HepG2 (cell line): ENCODE results near the gene ZBTB17. TPM values are rescaled to one million over a fixed set of nuclear protein-coding genes. Genes with fewer than 3 reads are reported as not detected.

Source experiments
- ELF3 ChIP-seq: IDR thresholded peaks from 2 replicates; pipeline ENCODE4 v1.6.1; 2016; ENCODE audit warnings: missing genetic modification reagents, missing compliant biosample characterization
- GTF3A ChIP-seq: sonication (generic); formaldehyde crosslinking; conservative IDR thresholded peaks from 2 replicates; pipeline ENCODE4 v1.4.0; 2020; ENCODE audit warnings: mild to moderate bottlenecking, missing genetic modification reagents
- HES4 ChIP-seq: sonication (generic); formaldehyde crosslinking; IDR thresholded peaks from 2 replicates; pipeline ENCODE4 v1.9.0; 2021; ENCODE audit warnings: mild to moderate bottlenecking, missing genetic modification reagents, borderline replicate concordance
- HIVEP1 ChIP-seq: sonication (generic); formaldehyde crosslinking; IDR thresholded peaks from 2 replicates; pipeline ENCODE4 v1.4.0; 2020; ENCODE audit warnings: mild to moderate bottlenecking, missing genetic modification reagents
- IRF2 ChIP-seq: IDR thresholded peaks from 2 replicates; pipeline ENCODE4 v1.6.1; 2018; ENCODE audit warnings: missing genetic modification reagents, missing compliant biosample characterization
- KLF11 ChIP-seq: IDR thresholded peaks from 2 replicates; pipeline ENCODE4 v1.6.1; 2016; ENCODE audit warnings: missing compliant biosample characterization
- MTA1 ChIP-seq: sonication (generic); formaldehyde crosslinking; IDR thresholded peaks from 2 replicates; pipeline ENCODE4 v1.4.0; 2020; ENCODE audit warnings: missing genetic modification reagents, mild to moderate bottlenecking, borderline replicate concordance
- NAIF1 ChIP-seq: sonication (generic); formaldehyde crosslinking; IDR thresholded peaks from 2 replicates; pipeline ENCODE4 v1.5.0; 2020; ENCODE audit warnings: mild to moderate bottlenecking, missing genetic modification reagents, borderline replicate concordance
- RARG ChIP-seq: sonication (generic); formaldehyde crosslinking; IDR thresholded peaks from 2 replicates; pipeline ENCODE4 v1.4.0; 2020; ENCODE audit warnings: low read depth, mild to moderate bottlenecking, missing genetic modification reagents
- RBFOX2 ChIP-seq: fragments of 200-400 bp; formaldehyde crosslinking; IDR thresholded peaks from 2 replicates; pipeline ENCODE4 v1.6.1; 2017; ENCODE audit warnings: low read depth, mild to moderate bottlenecking, low read length
- SALL1 ChIP-seq: sonication (generic); formaldehyde crosslinking; IDR thresholded peaks from 2 replicates; pipeline ENCODE4 v1.8.0; 2022; ENCODE audit warnings: mild to moderate bottlenecking, missing genetic modification reagents
- TBX3 ChIP-seq: fragments of 450-650 bp; IDR thresholded peaks from 2 replicates; pipeline ENCODE4 v1.6.1; 2017; ENCODE audit warnings: antibody characterized with exemption, mild to moderate bottlenecking, inconsistent platforms, borderline replicate concordance
- ZBTB26 ChIP-seq: IDR thresholded peaks from 2 replicates; pipeline ENCODE4 v1.6.1; 2016; ENCODE audit warnings: missing compliant biosample characterization, missing genetic modification reagents, borderline replicate concordance
- ZFP62 ChIP-seq: sonication (generic); formaldehyde crosslinking; IDR thresholded peaks from 2 replicates; pipeline ENCODE4 v1.4.0; 2020; ENCODE audit warnings: missing genetic modification reagents
- ZMAT3 ChIP-seq: sonication (generic); formaldehyde crosslinking; conservative IDR thresholded peaks from 2 replicates; pipeline ENCODE4 v1.7.0; 2021; ENCODE audit warnings: missing genetic modification reagents
- ZNF136 ChIP-seq: sonication (generic); formaldehyde crosslinking; IDR thresholded peaks from 2 replicates; pipeline ENCODE4 v1.8.1; 2022; ENCODE audit warnings: low read depth, mild to moderate bottlenecking, moderate library complexity, missing genetic modification reagents
- ZNF329 ChIP-seq: sonication (generic); formaldehyde crosslinking; IDR thresholded peaks from 2 replicates; pipeline ENCODE4 v1.9.0; 2021; ENCODE audit warnings: low read depth, mild to moderate bottlenecking, missing genetic modification reagents
- ZNF337 ChIP-seq: sonication (generic); formaldehyde crosslinking; IDR thresholded peaks from 2 replicates; pipeline ENCODE4 v1.5.1; 2020; ENCODE audit warnings: missing genetic modification reagents, low read depth, mild to moderate bottlenecking, borderline replicate concordance
- ZNF468 ChIP-seq: sonication (generic); formaldehyde crosslinking; IDR thresholded peaks from 2 replicates; pipeline ENCODE4 v1.8.0; 2022; ENCODE audit warnings: mild to moderate bottlenecking, moderate library complexity, missing genetic modification reagents
- ZNF576 ChIP-seq: sonication (generic); formaldehyde crosslinking; IDR thresholded peaks from 2 replicates; pipeline ENCODE4 v1.4.0; 2020; ENCODE audit warnings: mild to moderate bottlenecking, missing genetic modification reagents
- ZNF841 ChIP-seq: sonication (generic); formaldehyde crosslinking; IDR thresholded peaks from 2 replicates; pipeline ENCODE4 v1.8.1; 2023; ENCODE audit warnings: missing genetic modification reagents, borderline replicate concordance
- polyA plus RNA-seq, 8 experiments: library from polyadenylated mRNA; depleted of rRNA in 3 of 8; stranded (reverse) in 7 of 8; unstranded in 1 of 8; fragments of >200 nt; fragmentation: Illumina TruSeq in 4 of 8; extraction: Trizol in 4 of 8; gene quantifications; 2 replicates each; pipeline versions ENCODE4 v1.2.1 to v1.2.3, GENCODE V29; 2011 to 2016; ENCODE audit warnings: low read depth in 4 of 8, missing spikeins in 1 of 8, mixed read lengths in 1 of 8; ENCODE audit not compliant: insufficient read depth in 1 of 8
- total RNA-seq, 5 experiments: library from RNA; depleted of rRNA; stranded (reverse); fragments of >200 nt; fragmentation: Illumina TruSeq; extraction: Trizol; gene quantifications; 2 replicates each; pipeline ENCODE4 v1.2.3, GENCODE V29; 2016; ENCODE audit warnings: low read depth in 1 of 5
- TF ChIP-seq, protein P1 (sequence below), 2 experiments: sonication (generic) in 1 of 2; formaldehyde crosslinking in 1 of 2; IDR thresholded peaks; 2 replicates each; pipeline versions ENCODE4 v1.4.0 to v1.6.1; 2018 to 2020; ENCODE audit warnings: missing genetic modification reagents in 2 of 2, borderline replicate concordance in 1 of 2, low read depth in 1 of 2, mild to moderate bottlenecking in 1 of 2, missing biosample characterization in 1 of 2
- TF ChIP-seq, protein P2 (sequence below): sonication (generic); formaldehyde crosslinking; IDR thresholded peaks from 2 replicates; pipeline ENCODE4 v1.5.0; 2020; ENCODE audit warnings: mild to moderate bottlenecking, missing genetic modification reagents, borderline replicate concordance

The ZBTB17 gene
- total and polyA plus RNA-seq, 2 of the 13 experiments (the other 11 are each of a cell fraction or from before 2014, with no cell fraction given): 16.7 to 17.0 TPM

GRCh38 chr1:16012590-16013219 is 36.8 kb upstream of the ZBTB17 start (continued):
- TF ChIP-seq ZNF337 (CRISPR knock-in tag) (no peak), HES4 (CRISPR knock-in tag) (no peak), IRF2 (peak; percentile 22; the same call in 1 of the 2 replicates), KLF11 (CRISPR knock-in tag) (no peak), ZNF329 (no peak), RARG (CRISPR knock-in tag) (no peak), ZNF468 (CRISPR knock-in tag) (0 out of 2 replicates have a peak, but pooled peaks have one; percentile 42), SALL1 (CRISPR knock-in tag) (peak; percentile 48; the same call in 1 of the 2 replicates), NAIF1 (CRISPR knock-in tag) (peak; percentile 58; the same call in 1 of the 2 replicates), ZNF136 (CRISPR knock-in tag) (no peak), ZBTB26 (CRISPR knock-in tag) (no peak), HIVEP1 (CRISPR knock-in tag) (no peak), ELF3 (CRISPR knock-in tag) (peak; percentile 40; the same call in 1 of the 2 replicates), RBFOX2 (peak; percentile 59), ZMAT3 (CRISPR knock-in tag) (0 out of 2 replicates have a peak, but pooled peaks have one; percentile 35), MTA1 (CRISPR knock-in tag) (no peak), TBX3 (no peak), GTF3A (CRISPR knock-in tag) (no peak), ZNF576 (no peak), ZNF841 (CRISPR knock-in tag) (no peak), ZFP62 (CRISPR knock-in tag) (no peak)
- TF ChIP-seq, protein P1, sequence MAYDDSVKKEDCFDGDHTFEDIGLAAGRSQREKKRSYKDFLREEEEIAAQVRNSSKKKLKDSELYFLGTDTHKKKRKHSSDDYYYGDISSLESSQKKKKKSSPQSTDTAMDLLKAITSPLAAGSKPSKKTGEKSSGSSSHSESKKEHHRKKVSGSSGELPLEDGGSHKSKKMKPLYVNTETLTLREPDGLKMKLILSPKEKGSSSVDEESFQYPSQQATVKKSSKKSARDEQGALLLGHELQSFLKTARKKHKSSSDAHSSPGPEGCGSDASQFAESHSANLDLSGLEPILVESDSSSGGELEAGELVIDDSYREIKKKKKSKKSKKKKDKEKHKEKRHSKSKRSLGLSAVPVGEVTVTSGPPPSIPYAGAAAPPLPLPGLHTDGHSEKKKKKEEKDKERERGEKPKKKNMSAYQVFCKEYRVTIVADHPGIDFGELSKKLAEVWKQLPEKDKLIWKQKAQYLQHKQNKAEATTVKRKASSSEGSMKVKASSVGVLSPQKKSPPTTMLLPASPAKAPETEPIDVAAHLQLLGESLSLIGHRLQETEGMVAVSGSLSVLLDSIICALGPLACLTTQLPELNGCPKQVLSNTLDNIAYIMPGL (CRISPR knock-in tag; IDR thresholded peaks at IDR 0.05; ENCODE audit: borderline replicate concordance in 1 of 2, low read depth in 1 of 2): no peak
- TF ChIP-seq, protein P2, sequence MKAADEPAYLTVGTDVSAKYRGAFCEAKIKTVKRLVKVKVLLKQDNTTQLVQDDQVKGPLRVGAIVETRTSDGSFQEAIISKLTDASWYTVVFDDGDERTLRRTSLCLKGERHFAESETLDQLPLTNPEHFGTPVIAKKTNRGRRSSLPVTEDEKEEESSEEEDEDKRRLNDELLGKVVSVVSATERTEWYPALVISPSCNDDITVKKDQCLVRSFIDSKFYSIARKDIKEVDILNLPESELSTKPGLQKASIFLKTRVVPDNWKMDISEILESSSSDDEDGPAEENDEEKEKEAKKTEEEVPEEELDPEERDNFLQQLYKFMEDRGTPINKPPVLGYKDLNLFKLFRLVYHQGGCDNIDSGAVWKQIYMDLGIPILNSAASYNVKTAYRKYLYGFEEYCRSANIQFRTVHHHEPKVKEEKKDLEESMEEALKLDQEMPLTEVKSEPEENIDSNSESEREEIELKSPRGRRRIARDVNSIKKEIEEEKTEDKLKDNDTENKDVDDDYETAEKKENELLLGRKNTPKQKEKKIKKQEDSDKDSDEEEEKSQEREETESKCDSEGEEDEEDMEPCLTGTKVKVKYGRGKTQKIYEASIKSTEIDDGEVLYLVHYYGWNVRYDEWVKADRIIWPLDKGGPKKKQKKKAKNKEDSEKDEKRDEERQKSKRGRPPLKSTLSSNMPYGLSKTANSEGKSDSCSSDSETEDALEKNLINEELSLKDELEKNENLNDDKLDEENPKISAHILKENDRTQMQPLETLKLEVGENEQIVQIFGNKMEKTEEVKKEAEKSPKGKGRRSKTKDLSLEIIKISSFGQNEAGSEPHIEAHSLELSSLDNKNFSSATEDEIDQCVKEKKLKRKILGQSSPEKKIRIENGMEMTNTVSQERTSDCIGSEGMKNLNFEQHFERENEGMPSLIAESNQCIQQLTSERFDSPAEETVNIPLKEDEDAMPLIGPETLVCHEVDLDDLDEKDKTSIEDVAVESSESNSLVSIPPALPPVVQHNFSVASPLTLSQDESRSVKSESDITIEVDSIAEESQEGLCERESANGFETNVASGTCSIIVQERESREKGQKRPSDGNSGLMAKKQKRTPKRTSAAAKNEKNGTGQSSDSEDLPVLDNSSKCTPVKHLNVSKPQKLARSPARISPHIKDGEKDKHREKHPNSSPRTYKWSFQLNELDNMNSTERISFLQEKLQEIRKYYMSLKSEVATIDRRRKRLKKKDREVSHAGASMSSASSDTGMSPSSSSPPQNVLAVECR (CRISPR knock-in tag): peak; percentile 44; the same call in 1 of the 2 replicates
